NCI-H2107 treated with DMSO at 0.1 percent for 48 hours (cell line): ENCODE results near the gene KCTD12.
"Not testable (repeated sequence)": the region's sequence is repeated elsewhere in the genome, so short reads cannot be mapped to it uniquely, and the experiment has no call there.

Source experiments
- DNase-seq: peaks from one replicate; lab custom pipeline; 2025; ENCODE audit not compliant: unreplicated experiment; lab: John Stamatoyannopoulos, UW

KCTD12 gene

DNA sequence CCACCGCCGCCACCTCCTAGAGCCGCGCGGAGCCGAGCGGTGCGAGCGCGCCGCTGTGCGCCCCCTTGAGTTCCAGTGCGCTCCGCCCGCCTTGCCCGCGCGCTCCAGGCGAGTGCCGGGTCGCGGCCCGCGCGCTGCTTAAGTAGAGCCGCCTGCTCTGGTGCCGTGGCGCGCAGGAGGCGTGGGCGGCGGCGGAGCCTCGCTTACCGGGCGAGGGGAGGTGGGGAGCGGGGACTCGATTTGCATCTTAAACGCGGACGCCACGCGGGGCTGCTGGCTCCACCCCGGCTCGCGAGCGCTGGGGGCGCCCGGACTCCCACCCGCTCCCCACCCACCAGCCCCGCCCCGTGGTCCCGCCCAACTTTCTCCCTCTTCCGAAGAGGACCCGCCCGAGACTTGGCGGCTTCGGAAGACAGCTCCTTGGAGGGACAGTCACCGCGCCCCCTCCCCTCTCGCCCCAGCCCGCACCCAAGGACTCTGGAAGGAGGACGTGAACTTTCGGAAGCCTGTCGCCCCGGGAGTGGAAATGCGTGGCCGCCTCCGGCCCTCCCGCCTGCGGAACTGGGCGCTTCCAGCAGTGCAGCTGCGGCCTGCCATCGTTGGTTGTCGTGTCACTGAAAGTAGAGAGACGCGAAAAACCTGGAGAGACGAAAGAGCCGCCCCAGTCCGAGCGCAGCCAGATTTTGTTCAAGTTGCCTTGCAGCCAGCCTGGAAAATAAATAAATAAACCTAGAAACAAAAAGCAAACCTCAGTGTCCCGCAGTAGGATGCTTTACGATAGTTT is at the start of gene KCTD12:
KCTD12 (minus strand) TSS at position 114 of the 784 bp plus-strand sequence. CDS start 257 bp downstream, outside the sequence.
- DNase-seq: no peak

GRCh38 chr13:76934671-76935070 is 48.5 kb upstream of the KCTD12 start:
- no peak for DNase-seq

DNA sequence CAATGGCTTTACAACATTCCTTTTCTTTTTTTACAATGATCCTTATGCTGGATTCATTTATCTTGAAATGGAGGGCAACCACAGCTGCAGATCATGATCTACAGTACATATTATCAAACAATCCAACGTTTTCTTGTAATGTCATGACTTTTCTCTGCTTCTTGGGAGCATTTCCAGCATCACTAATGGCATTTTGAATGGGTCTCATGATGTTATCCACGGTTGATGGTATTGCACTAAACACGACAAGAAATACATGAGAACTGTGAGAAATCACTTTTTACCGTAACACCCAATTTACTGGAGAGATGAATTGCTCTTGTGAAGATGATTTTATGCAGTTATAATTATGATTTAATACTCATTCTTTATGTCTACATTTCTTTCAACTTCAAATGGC is 45.9 kb upstream of the KCTD12 start:
- no peak for DNase-seq

GRCh38 chr13:76929851-76930374 is 43.7 kb upstream of the KCTD12 start:
- no peak for DNase-seq

DNA sequence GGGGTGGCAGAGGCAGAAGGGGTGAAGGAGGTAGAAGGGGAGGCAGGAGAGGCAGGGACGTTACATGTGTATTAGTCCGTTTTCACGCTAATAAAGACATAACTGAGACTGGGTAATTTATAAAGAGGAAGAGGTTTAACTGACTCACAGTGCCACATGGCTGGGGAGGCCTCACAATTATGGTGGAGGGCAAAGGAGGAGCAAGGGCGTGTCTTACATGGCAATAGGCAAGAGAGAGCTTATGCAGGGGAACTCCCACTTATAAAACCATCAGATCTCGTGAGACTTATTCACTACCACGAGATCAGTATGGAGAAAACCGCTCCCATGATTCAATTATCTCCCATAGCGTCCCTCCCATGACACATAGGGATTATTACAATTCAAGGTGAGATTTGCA is 43.1 kb upstream of the KCTD12 start:
- DNase-seq: no peak

DNA sequence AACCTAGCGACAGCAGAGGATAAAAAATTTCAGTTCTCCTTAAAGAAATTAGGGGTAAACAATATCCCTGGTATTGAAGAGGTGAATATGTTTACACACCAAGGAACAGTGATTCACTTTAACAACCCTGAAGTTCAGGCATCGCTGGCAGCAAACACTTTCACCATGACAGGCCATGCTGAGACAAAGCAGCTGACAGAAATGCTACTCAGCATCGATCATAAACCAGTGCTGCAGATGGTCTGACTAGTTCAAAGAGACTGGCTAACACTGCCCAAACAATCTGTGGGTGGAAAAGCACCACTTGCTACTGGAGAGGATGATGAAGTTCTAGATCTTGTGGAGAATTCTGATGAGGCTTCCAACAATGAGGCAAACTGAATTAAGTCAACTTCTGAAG is 42.3 kb upstream of the KCTD12 start:
- DNase-seq: no peak

GRCh38 chr13:76927955-76928354 is 41.8 kb upstream of the KCTD12 start:
- DNase-seq: no peak

- no peak for DNase-seq
These were observed 38.9 kb upstream of the KCTD12 start for GRCh38 chr13:76925115-76925514.

- no peak for DNase-seq
These were observed 35.3 kb upstream of the KCTD12 start for GRCh38 chr13:76921516-76921915.

DNA sequence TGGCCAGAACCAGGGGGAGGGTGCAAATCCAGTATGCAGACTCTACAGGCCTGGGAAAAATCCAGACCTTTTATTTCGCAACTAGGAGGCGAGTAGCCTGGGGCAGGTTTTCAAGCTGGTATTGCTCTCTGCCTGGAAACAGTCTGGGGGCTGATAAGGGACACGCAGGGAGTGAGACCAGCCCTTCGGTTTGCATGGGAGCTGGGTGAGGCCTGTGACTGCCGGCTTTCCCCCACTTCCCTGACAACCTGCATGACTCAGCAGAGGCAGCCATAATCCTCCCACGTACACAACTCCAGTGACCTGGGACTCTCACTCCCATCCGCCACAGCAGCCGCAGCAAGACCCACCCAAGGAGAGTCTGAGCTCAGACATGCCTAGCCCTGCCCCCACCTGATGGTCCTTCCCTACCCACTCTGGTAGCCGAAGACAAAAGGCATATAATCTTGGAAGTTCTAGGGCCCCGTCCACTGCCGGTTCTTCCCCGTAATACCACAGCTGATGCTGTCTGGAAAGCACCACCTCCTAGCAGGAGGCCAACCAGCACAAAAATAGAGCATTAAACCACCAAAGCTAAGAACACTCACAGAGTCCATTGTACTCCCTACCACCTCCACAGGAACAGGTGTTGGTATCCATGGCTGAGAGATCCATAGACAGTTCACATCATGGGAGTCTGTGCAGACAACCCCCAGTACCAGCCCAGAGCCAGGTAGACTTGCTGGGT is 31.7 kb upstream of the KCTD12 start:
- DNase-seq: not testable (repeated sequence)

DNA sequence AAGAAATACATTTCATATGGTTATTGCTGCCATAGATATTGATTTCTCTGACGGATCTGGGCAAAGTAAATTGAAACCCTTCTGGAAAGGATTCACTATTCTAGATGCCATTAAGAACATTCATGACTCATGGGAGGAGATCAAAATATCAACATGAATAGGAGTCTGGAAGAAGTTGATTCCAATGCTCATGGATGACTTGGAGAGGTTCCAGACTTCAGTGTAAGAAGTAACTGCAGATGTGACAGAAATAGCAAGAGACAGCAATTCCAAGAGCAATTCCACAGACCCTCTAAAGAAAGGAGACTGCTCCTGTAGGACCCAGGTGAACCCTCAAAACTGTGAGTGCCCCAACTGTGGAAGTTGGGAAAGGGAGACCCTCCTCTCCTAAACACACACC is 30.9 kb upstream of the KCTD12 start:
- DNase-seq: no peak

- no peak for DNase-seq
These were observed 27.7 kb upstream of the KCTD12 start for GRCh38 chr13:76913898-76914297.

GRCh38 chr13:76912476-76912875 is 26.3 kb upstream of the KCTD12 start:
- no peak for DNase-seq

- DNase-seq: no peak
These were observed 18.3 kb upstream of the KCTD12 start for GRCh38 chr13:76904507-76904906.

GRCh38 chr13:76903544-76904162 is 17.4 kb upstream of the KCTD12 start:
- DNase-seq: peak; percentile 25

- not testable (repeated sequence) for DNase-seq
These were observed 12.9 kb upstream of the KCTD12 start for GRCh38 chr13:76899066-76899465.

DNA sequence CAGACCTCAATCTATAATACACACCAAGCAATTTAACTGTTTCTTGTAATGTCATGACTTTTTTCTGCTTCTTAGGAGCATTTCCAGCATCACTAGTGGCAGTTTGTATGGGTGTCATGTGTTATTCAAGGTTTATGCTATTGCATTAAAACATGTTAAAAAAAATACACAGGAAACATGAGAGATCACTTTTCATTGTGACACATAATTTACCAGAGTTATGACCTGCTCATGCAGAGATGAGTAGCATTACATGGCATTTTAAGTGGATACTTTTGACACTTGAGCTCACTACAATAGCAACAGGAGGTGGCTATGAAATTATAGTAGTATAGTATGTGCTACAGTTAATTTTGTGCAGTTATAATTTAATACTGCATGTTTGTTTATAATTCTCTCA is 11.0 kb upstream of the KCTD12 start:
- DNase-seq: not testable (repeated sequence)

DNA sequence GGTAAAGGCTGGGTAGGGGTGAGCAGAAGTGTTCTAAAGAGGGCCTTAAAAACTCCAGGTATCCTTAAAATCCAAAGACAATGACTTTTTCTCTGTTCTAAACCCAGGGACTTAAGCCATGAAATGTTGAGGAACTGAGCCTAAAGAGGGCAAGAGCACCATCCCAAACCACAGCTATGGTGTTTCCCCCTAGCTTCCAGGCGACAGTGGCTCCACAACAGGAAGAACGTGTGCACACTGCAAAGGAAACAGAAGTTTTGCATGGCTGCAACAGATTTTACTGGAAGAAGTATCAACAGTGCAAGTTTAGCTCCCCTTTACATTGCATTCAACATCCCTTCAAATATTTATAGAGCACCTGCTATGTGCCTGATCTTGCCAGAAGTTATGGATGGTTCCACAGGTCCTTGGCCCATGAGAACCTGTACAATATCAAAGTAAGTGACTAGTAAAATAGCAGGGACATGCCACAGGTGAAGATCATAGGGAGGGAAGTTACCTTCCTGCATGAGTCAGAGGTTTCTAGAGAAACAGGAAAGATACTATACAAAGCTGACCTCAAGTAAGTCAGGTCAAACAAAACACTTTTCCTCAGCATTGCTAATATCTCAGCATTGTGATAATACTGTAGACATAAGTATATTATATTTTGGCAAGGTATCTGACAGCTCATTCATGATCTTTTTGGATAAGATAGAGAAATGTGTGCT is 8.4 kb upstream of the KCTD12 start:
- DNase-seq: no peak

DNA sequence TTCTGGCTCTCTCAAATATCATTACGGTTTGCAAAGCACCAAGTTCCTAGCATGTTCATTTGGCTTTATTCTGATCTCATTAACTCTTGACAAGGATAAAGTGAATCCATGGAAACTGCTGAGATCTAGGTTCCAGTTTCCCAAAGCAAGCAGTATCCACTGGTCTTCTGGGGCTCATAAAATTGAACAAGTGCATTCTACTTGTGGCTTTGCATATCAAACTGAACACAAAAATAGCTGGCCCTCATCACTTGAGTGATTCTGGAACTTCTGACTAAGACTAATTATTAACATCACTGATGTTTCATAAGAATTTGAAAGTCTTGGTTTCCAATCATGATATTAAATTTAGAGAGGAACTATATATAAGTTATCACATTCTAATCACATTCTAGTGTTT is 6.3 kb upstream of the KCTD12 start:
- no peak for DNase-seq

DNA sequence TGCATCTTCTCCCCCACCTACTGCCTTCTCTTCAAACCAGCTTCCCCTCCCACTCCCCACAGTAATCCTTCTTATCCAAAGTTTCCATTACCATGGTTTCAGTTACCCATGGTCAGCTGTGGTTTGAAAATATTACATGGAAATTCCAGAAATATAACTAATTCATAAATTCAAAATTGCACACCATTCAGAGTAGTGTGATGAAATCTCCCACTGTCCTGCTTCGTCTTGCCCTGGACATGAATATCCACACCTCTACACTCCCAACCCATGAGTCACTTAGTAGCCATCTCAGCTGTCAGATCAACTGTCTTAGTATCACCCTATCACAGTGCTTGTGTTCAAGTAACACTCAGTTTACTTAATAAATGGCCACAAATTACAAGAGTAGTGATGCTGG is 3.8 kb upstream of the KCTD12 start:
- no peak for DNase-seq

GRCh38 chr13:76889254-76889653 is 3.0 kb upstream of the KCTD12 start:
- no peak for DNase-seq
